ENCODE data around the gene SERPINA4. TPM values are rescaled to one million over a fixed set of nuclear protein-coding genes. Genes with fewer than 3 reads are reported as not detected.
"Not testable (repeated sequence)": the region's sequence is repeated elsewhere in the genome, so short reads cannot be mapped to it uniquely, and the experiment has no call there.

SERPINA4 gene
- total RNA-seq, 1 donor: 0.10 TPM

DNA sequence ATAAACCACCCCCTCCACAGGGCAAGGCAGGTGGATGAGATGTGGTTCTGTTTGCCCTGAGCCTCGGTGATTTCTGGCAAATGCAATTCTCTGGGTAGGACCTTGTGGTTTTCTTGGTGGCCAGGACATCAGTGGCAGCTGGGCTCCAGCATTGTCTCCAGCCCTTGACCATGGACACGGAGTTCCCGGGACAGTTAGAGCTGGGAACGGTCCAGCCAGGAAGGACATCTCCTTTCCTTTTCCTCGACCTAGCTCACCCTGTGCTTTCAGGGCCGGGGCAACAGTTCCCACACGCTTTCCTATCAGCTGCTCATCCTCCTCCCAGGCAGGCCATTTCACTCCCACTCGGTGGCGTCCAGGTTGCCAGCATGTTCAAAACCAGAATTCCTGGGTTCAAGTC lies 9.2 kb downstream of the SERPINA4 start:
- Histone ChIP-seq H3K4me1 (ENCODE audit: insufficient read depth, low read length) (no peaks in the 10 kb centered on the region), H3K27me3 (ENCODE audit: insufficient read depth, low read length) (no peaks in the 10 kb centered on the region), H3K9me3 (ENCODE audit: low read depth, low read length) (no peaks in the 10 kb centered on the region), H3K4me3 (ENCODE audit: low read length) (no peak overlapping the region)

DNA sequence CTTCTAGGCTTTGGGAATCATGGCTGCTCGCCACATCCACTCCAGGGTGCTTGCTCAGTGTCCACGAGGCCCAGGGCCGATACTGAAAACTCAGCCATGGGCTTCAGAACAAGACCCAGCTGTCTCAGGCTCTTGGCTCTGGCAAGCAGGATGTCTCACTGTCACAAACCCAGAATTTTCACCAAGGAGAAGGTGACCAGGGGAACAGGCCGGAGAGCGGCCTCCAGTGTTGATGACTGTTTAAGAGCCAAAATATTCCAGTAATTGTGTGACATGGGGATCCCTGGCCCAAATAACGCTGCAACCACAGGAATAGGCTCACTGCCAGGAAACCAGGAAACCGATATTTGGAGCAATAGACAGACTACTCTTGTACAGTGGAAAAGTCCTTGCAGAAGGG lies 10.2 kb downstream of the SERPINA4 start:
- H3K4me3 ChIP-seq (ENCODE audit: low read length): no peak overlapping the region
- H3K4me1 ChIP-seq (ENCODE audit: insufficient read depth, low read length): no peaks in the 10 kb centered on the region
- H3K27me3 ChIP-seq (ENCODE audit: insufficient read depth, low read length): no peaks in the 10 kb centered on the region
- no peaks in the 10 kb centered on the region for H3K9me3 ChIP-seq (ENCODE audit: low read depth, low read length)

DNA sequence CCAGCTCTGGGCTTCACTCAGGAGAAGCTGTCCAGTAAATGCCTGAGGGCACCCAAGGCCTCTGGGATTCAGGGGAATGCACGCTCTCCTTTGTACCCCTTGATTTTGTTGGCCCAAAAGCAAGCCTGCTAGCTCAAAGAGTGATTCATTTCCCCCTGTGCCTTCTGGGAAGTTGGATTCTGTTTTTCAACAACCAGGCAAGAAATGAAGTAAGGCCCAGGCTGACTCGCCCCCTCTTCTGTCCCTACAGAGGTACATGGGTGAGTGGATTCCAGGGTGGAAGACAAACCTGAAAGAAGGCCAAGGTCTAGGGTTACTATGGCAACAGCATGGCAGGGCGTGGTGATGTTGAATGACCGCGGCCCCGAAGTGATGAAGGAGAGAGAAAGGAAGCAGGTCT lies 10.7 kb downstream of the SERPINA4 start:
- H3K4me3 ChIP-seq (ENCODE audit: low read length): no peak overlapping the region
- H3K4me1 ChIP-seq (ENCODE audit: insufficient read depth, low read length): no peaks in the 10 kb centered on the region
- H3K9me3 ChIP-seq (ENCODE audit: low read depth, low read length): no peaks in the 10 kb centered on the region
- no peaks in the 10 kb centered on the region for H3K27me3 ChIP-seq (ENCODE audit: insufficient read depth, low read length)

DNA sequence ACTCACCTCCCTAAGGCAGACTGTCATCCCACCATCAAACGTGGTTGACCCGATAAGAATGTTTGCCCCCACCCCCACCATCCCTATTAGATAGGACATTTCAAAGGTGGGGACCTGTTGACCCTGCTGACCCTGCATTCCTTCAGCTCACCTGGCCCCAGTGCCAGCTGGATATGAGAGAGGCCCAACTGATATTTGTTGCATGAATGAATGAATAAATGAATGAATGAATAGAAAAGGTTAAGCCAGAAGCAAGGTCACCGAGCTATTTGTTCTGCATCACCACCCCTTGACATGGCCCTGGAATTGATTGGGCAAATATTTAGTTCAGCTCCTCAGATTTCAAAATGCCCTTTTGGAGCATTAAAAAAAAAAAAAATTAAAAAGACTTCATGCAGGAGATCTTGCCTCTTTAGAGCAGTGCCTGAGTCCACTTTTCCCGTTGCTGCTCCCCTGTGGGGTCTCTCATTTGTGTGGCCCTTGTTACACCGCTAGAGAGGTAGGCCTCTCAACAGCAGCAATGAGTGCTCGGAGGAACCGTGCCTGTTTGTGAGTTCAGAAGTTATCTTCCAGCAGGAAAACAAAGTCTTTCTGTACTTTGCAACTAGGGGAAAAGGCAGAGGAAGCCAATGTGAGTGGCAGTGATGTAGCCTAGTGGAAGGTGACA lies 11.5 kb downstream of the SERPINA4 start:
- Histone ChIP-seq H3K9me3 (ENCODE audit: low read depth, low read length) (no peaks in the 10 kb centered on the region), H3K27me3 (ENCODE audit: insufficient read depth, low read length) (no peaks in the 10 kb centered on the region)

DNA sequence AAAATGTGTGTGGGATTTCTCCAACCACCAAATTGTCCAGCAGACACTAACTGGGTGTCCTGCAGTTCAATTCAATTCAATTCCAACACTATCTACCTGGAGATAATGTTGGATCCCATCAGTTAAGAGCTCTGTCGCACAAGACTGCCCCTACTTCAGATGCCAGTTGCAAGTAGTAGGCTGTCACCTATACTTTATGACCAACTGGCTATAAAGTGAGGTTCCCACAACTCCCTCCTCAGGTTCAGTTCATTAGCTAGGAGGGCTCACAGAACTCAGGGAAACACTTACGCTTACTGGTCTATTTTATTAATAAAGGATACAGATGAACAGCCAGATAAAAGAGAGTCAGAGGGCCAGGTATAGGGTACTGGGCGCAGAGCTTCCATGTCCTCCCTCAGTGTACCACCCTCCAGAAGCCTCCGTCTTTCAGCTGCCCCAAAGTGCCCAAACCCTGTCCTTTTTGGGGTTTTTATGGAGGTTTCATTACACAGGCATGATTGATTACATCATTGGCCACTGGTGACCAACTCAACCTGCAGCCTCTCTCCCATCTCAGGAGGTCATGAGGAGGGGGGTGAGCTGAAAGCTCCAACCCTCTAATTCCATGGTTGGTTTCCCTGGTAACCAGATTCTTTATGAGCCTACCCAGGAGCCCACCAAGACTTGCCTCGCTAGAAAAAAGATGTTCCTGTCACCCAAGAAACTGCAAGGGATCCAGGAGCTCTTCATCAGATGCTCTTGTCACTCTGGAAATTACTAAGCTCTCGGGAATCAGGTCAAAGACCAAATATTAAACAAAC lies 12.4 kb downstream of the SERPINA4 start:
- H3K27me3 ChIP-seq (ENCODE audit: insufficient read depth, low read length): no peaks in the 10 kb centered on the region
- no peaks in the 10 kb centered on the region for H3K9me3 ChIP-seq (ENCODE audit: low read depth, low read length)
- no peaks in the 10 kb centered on the region for H3K4me1 ChIP-seq (ENCODE audit: insufficient read depth, low read length)
- no peak overlapping the region for H3K4me3 ChIP-seq (ENCODE audit: low read length)

More for the DNA sequence above, 11.5 kb downstream of the SERPINA4 start:
- H3K4me1 ChIP-seq (ENCODE audit: insufficient read depth, low read length): no peaks in the 10 kb centered on the region
- H3K4me3 ChIP-seq (ENCODE audit: low read length): no peak overlapping the region

DNA sequence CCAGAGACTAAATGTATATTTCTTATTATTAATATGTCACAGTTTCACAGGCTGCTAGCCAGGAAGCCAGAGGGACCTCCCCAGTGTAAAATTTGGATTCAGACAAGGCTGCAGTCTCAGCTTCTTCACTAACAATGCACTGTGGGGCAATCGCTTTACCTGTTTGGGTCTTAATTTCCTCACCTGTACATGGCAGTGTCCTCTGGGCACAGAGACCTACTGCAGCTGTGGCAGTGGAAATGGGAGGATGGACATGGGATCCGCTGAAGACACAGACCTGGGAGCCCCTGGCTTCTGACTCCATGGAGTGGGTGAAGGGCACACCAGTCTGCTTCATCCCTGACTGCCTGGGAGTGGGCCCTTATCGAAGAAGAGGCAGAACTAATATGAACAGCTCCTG lies 13.1 kb downstream of the SERPINA4 start:
- H3K4me3 ChIP-seq (ENCODE audit: low read length): no peak overlapping the region
- no peaks in the 10 kb centered on the region for H3K27me3 ChIP-seq (ENCODE audit: insufficient read depth, low read length)
- H3K9me3 ChIP-seq (ENCODE audit: low read depth, low read length): no peaks in the 10 kb centered on the region
- no peaks in the 10 kb centered on the region for H3K4me1 ChIP-seq (ENCODE audit: insufficient read depth, low read length)

DNA sequence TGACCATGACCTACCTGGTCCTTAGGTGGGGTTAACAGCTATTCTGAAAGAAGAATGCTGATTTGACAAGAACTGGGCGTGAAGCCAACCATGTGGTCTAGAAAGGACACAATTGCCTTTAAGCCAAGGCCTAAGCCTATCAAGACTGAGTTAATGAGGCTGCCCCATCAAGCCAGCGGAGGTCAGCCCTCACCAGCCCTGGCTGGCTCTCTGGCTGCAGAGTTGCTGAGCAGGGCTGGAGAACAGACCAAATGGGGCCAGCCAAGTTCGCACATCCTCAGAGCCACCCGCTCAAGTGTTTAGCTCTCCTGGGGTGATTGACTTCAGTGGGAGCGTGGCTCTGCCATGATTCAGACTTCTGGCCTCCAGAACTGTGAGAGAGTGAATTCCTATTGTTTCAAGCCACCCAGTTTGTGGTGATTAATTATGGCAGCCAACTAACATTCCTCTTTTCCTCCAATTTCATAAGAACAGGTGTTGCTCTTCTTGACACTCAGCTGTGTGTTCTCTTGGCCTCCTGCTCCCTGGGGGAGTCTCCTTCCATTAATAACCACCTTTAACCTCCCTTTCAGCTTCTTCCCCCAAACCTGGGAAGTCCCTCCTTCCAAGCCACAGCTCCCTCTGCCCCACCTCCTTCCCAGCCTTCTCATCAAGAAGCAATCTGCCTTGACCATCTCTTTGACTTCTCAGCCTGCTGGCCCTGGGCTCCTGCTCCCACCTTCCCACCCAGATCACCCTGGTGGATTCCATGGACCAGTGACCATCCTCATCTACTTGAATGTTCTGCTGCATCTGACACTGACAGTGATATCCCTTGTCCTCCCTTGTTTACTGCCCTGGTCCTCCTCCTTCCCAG lies 14.7 kb downstream of the SERPINA4 start:
- Histone ChIP-seq H3K27me3 (ENCODE audit: insufficient read depth, low read length) (no peaks in the 10 kb centered on the region), H3K9me3 (ENCODE audit: low read depth, low read length) (no peaks in the 10 kb centered on the region), H3K4me3 (ENCODE audit: low read length) (no peak overlapping the region), H3K4me1 (ENCODE audit: insufficient read depth, low read length) (no peaks in the 10 kb centered on the region)

DNA sequence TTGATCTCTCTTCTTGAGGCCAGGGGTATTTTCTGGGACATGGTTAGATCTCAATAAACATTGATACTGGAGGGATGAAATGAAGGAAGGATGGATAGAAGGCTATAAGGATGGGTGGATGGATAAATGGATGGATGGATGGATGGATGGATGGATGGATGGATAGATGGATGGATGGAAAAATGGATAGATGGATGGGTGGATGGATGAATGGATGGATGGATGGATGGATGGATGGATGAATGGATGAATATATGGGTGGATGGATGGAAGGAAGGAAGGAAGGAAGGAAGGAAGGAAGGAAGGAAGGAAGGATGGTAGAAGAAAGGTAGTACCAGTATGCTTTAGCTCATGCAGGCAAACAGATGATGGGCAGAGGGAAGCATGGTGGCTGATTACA lies 16.2 kb downstream of the SERPINA4 start:
- not testable (repeated sequence) for H3K4me1 ChIP-seq (ENCODE audit: insufficient read depth, low read length); H3K27me3 ChIP-seq (ENCODE audit: insufficient read depth, low read length); H3K9me3 ChIP-seq (ENCODE audit: low read depth, low read length); H3K4me3 ChIP-seq (ENCODE audit: low read length)

DNA sequence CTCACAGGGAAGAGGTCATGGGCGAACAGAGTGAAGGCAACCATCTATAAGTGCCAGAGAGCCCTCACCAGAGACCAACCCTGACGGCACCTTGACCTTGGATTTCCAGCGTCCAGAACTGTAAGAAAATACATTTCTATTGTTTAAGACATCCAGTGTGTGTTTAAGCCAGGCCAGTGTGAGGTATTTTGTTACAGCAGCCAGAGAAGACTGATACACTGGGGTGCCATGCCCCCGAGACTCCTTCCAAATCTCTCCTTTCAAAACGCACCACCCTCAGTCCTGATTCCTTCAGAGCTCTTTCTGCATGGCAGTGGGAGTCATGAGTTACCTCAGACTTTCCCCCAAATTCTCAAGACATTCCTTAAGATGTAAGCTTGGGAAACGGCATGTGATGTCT lies 17.5 kb downstream of the SERPINA4 start:
- no peaks in the 10 kb centered on the region for H3K9me3 ChIP-seq (ENCODE audit: low read depth, low read length)

DNA sequence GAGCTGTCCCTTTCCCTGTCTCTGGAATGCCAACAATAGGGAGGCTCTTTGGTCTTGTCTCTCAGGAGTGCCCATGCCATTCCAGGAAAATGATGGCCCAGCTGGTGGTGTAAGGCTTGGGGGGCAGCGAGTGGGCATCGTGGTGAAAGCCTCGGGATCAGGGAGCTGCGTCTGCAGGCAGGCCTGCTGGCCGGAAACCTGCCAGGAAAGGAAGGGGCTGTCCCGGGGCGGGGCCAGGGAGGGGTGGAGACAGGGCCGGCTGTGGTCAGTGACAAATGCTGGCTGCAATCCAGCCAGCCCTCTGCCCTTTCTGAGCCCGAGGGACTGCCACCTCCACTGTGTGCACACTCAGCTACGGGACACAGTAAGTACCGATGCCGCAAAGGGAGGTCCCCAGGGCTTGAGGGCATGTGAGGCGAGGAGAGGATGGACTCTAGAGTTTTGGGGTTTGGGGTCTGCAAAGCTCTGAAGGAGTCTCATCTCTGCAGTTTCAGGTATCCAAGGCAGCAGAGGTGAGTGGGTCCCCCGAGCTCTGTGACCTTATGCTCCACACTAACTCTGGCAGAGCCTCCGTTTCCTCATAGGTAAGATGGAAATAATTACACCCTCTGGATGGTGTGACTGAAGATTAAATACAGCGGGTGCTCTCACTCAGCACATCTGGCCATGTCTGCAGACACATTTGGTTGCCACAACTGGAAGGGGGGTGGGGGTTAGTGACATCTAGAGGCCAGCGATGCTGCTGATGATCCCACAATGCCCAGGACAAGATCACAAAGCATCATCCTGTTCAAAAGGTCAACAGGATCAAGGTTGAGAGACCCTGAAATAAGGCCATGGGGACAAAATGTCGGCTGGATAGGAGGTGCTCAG lies 20.1 kb downstream of the SERPINA4 start, which contains the start of gene SERPINA5:
Gene SERPINA5, plus strand, starts transcription at position 300 of the 873 bp plus-strand sequence. CDS start 5,937 bp downstream, outside the sequence.
- Histone ChIP-seq H3K27me3 (ENCODE audit: insufficient read depth, low read length) (no peaks in the 10 kb centered on the region), H3K9me3 (ENCODE audit: low read depth, low read length) (no peaks in the 10 kb centered on the region), H3K4me3 (ENCODE audit: low read length) (no peak within 1 kb of the TSS), H3K4me1 (ENCODE audit: insufficient read depth, low read length) (no peaks in the 10 kb centered on the region)

More for the DNA sequence above, 17.5 kb downstream of the SERPINA4 start:
- H3K4me3 ChIP-seq (ENCODE audit: low read length): no peak overlapping the region
- H3K4me1 ChIP-seq (ENCODE audit: insufficient read depth, low read length): no peaks in the 10 kb centered on the region
- no peaks in the 10 kb centered on the region for H3K27me3 ChIP-seq (ENCODE audit: insufficient read depth, low read length)

DNA sequence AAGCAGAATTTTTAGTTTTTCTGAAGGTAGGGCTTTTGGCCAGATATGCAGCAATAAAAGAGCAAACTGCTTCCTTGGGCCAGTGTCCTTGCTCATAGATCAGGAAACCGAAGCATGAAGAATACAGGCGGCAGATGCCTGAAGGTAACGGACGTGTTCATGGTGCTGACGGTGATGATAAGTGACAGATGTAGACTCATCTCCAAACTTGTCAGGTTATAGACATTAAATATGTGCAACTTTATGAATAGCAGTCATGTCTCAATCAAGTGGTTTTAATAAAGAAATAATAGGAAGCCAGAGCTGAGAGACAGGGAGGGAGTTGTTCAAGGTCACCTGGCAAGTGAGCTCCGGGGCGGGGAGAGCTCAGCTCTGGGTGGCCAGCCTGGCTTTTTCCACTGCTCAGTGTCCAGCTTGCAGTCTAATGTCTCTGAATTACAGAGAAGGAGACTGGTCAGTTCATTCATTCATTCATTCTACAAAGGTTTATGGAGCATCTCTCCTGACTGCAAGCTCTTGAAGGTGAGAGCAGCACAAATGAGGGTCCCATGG lies 21.0 kb downstream of the SERPINA4 start:
- Histone ChIP-seq H3K9me3 (ENCODE audit: low read depth, low read length) (no peaks in the 10 kb centered on the region), H3K4me1 (ENCODE audit: insufficient read depth, low read length) (no peaks in the 10 kb centered on the region), H3K4me3 (ENCODE audit: low read length) (no peak overlapping the region), H3K27me3 (ENCODE audit: insufficient read depth, low read length) (no peaks in the 10 kb centered on the region)

DNA sequence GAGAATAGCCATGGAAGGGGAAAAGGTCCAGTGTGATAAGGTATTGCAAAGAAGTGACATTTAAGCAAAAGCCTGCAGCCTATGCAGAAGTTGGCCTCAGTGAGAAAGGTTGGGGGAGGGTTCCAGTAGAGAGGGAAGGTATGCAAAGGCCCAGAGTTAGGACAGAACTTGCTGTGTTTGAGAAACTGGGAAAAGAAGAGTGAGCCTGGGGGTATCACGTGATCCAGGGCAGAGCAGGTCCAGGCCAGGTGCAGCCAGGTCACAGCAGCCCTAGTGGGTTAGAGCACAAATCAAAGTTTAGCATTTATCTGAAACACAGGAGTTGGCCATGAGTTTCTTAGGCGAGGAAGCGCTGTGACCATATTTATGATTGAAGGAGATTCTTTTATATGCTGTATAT lies 21.6 kb downstream of the SERPINA4 start:
- Histone ChIP-seq H3K9me3 (ENCODE audit: low read depth, low read length) (no peaks in the 10 kb centered on the region), H3K4me1 (ENCODE audit: insufficient read depth, low read length) (no peaks in the 10 kb centered on the region), H3K27me3 (ENCODE audit: insufficient read depth, low read length) (no peaks in the 10 kb centered on the region), H3K4me3 (ENCODE audit: low read length) (no peak overlapping the region)

DNA sequence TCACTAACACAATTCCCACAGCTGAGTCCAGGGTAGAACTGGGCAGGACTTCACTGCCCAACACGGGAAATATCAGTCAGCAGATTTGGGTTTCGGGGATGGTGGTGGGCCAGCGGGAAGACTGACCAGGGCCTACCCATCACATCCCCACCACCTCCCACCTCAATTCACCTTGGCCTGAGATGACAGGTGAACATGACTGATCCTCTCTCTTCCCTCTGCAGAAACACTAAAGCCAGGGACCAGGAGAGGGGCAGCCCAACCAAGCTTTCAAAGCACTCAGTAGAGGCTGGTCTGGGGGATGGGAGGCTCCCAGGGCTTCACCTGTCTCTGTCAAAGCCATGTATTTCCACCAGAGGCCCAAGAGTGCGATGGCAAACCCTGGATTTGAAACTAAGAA lies 22.3 kb downstream of the SERPINA4 start:
- Histone ChIP-seq H3K27me3 (ENCODE audit: insufficient read depth, low read length) (no peaks in the 10 kb centered on the region), H3K4me3 (ENCODE audit: low read length) (no peak overlapping the region), H3K9me3 (ENCODE audit: low read depth, low read length) (no peaks in the 10 kb centered on the region), H3K4me1 (ENCODE audit: insufficient read depth, low read length) (no peaks in the 10 kb centered on the region)

DNA sequence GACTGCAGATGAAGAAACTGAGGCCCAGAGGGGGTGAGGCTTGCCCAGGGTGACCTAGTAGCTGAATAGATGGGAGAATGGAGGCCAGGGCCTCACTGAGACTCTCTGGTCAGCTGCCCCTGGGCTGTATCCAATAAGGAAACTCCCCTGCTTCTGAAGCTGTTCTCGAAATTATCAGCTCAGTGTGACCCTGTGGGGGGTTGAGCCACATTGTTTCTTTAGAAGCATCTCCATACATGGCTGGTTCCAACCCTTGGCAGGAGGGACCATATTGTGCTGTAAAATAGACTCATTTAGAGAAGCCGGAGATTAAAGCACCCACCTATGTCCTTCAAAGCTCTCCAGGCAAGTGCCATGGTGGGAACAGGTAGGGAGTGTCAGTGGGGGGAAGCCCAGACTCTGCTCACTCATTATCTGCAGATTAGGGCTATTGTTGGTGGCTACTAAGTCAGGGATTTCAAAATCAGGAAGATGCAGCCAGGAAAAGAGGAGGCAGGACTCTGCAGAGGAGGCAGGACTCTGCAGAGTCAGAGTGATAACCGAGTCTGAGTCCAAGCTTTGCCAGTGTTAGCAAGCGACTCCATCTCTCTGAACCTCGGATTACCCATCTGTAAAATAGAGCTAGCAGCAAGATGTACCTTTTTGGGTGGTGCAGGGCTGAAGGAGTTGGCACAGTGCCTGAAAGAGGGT lies 23.5 kb downstream of the SERPINA4 start:
- no peak overlapping the region for H3K4me3 ChIP-seq (ENCODE audit: low read length)
- H3K4me1 ChIP-seq (ENCODE audit: insufficient read depth, low read length): no peaks in the 10 kb centered on the region
- no peaks in the 10 kb centered on the region for H3K27me3 ChIP-seq (ENCODE audit: insufficient read depth, low read length)
- H3K9me3 ChIP-seq (ENCODE audit: low read depth, low read length): no peaks in the 10 kb centered on the region

Measured in mononuclear cell (primary cell).